Measurements from ENCODE around the gene SPI1.

SPI1 gene

GRCh38 chr11:47406896-47407745, 28.8 kb upstream of the SPI1 start:
- peak; percentile 56 for DNase-seq

GRCh38 chr11:47403571-47403970, 25.2 kb upstream of the SPI1 start:
- DNase-seq: no peak

- no peak for DNase-seq
Measured at GRCh38 chr11:47403135-47403534, 24.8 kb upstream of the SPI1 start.

GRCh38 chr11:47400768-47401279, 22.5 kb upstream of the SPI1 start:
- DNase-seq: no peak

- DNase-seq: no peak
Measured at GRCh38 chr11:47399860-47400767, 21.8 kb upstream of the SPI1 start.

GRCh38 chr11:47398551-47398950, 20.2 kb upstream of the SPI1 start:
- DNase-seq: peak; percentile 51

GRCh38 chr11:47398011-47398410, 19.7 kb upstream of the SPI1 start:
- peak; percentile 29 for DNase-seq

- DNase-seq: no peak
Measured at GRCh38 chr11:47396049-47396320, 17.6 kb upstream of the SPI1 start.

- peak; percentile 52 for DNase-seq
Measured at GRCh38 chr11:47395223-47396048, 17.1 kb upstream of the SPI1 start.

GRCh38 chr11:47394322-47395222, 16.2 kb upstream of the SPI1 start:
- DNase-seq: peak; percentile 78

GRCh38 chr11:47394050-47394321, 15.6 kb upstream of the SPI1 start:
- no peak for DNase-seq

GRCh38 chr11:47393163-47394049, 15.1 kb upstream of the SPI1 start:
- DNase-seq: peak; percentile 53

GRCh38 chr11:47392546-47393162, 14.3 kb upstream of the SPI1 start:
- DNase-seq: peak; percentile 44

GRCh38 chr11:47391711-47392432, 13.5 kb upstream of the SPI1 start:
- DNase-seq: peak; percentile 32

- DNase-seq: peak; percentile 46
Measured at GRCh38 chr11:47391077-47391583, 12.8 kb upstream of the SPI1 start.

- no peak for DNase-seq
Measured at GRCh38 chr11:47390422-47390760, 12.0 kb upstream of the SPI1 start.

GRCh38 chr11:47389577-47390421, 11.5 kb upstream of the SPI1 start:
- peak; percentile 52 for DNase-seq

GRCh38 chr11:47388697-47389576, 10.6 kb upstream of the SPI1 start:
- peak; percentile 48 for DNase-seq

Data from activated CD8-positive, alpha-beta memory T cell treated with anti-CD3 and anti-CD28 coated beads, Interleukin-2, amount 50 U/mL, for 48 hours (primary cell).